B cell (primary cell): ENCODE data around the gene ZDHHC1. TPM values are rescaled to one million over a fixed set of nuclear protein-coding genes. Genes with fewer than 3 reads are reported as not detected.

Source experiments
- ATAC-seq: fragments of 200-7000 bp; cut with Tn5 transposase; one replicate; pipeline ENCODE4 v1.10.0; 2021; ENCODE audit warnings: low read depth, mild to moderate bottlenecking, moderate number of reproducible peaks, moderate library complexity
- CTCF ChIA-PET: fragments of 350-600 bp; sonication (Branson Sonifier 250); formaldehyde crosslinking; loops from one replicate; lab custom pipeline; 2021; ENCODE audit warnings: antibody characterized with exemption, inconsistent platforms; lab: Charles Lee
- POLR2A ChIA-PET: fragments of 350-600 bp; sonication (Branson Sonifier 250); formaldehyde crosslinking; loops from one replicate; lab custom pipeline; 2021; ENCODE audit warnings: antibody characterized with exemption; lab: Charles Lee
- DNase-seq: peaks from one replicate; pipeline ENCODE4 v3.0.0; 2013
- H2AFZ ChIP-seq: 2 replicates; pipeline ENCODE4 v1.6.1; 2012; ENCODE audit warnings: mild to moderate bottlenecking, low read depth, low read length; ENCODE audit not compliant: insufficient read depth, poor library complexity, severe bottlenecking
- H3K27ac ChIP-seq, 2 donors: 1 replicate in 1 of 2; 2 replicates in 1 of 2; pipeline ENCODE4 v1.5.1; 2012 to 2013; ENCODE audit warnings: low read length in 2 of 2, mild to moderate bottlenecking in 2 of 2, moderate library complexity in 1 of 2
- H3K27me3 ChIP-seq, 4 experiments: fragments of 200-600 bp in 1 of 4; sonication (generic) in 1 of 4; replicated peaks in 1 of 4; 1 replicate in 2 of 4; 2 replicates in 2 of 4; pipeline versions ENCODE4 v1.6.1 to v1.7.0; 2013 to 2016; ENCODE audit warnings: low read length in 3 of 4, mild to moderate bottlenecking in 2 of 4, mixed read lengths in 1 of 4, moderate library complexity in 1 of 4; ENCODE audit not compliant: insufficient read depth in 4 of 4, control insufficient read depth in 3 of 4; ENCODE audit errors: control extremely low read depth in 1 of 4
- H3K36me3 ChIP-seq, 2 experiments: replicated peaks in 1 of 2; 1 replicate in 1 of 2; 2 replicates in 1 of 2; pipeline versions ENCODE4 v1.6.1 to v1.7.1; 2013; ENCODE audit warnings: low read length in 1 of 2; ENCODE audit not compliant: insufficient read depth in 2 of 2, control insufficient read depth in 1 of 2; ENCODE audit errors: control extremely low read depth in 1 of 2, extremely low read depth in 1 of 2
- H3K4me1 ChIP-seq, 2 donors: fragments of 200-600 bp in 1 of 2; sonication (generic) in 1 of 2; 1 replicate in 1 of 2; 2 replicates in 1 of 2; pipeline versions ENCODE4 v1.5.1 to v1.6.1; 2013 to 2017; ENCODE audit warnings: low read length in 2 of 2; ENCODE audit not compliant: control insufficient read depth in 2 of 2, insufficient read depth in 2 of 2
- H3K4me2 ChIP-seq: replicated peaks from 2 replicates; pipeline ENCODE3; 2012; ENCODE audit warnings: mild to moderate bottlenecking, low read depth, low read length; ENCODE audit not compliant: poor library complexity, severe bottlenecking
- H3K4me3 ChIP-seq, 5 experiments: fragments of 200-600 bp in 1 of 5; sonication (generic) in 1 of 5; 1 replicate in 3 of 5; 2 replicates in 2 of 5; pipeline versions ENCODE4 v1.5.1 to v1.7.0; 2011 to 2016; ENCODE audit warnings: low read length in 4 of 5, mild to moderate bottlenecking in 4 of 5, low read depth in 2 of 5, control low read depth in 1 of 5, moderate library complexity in 1 of 5; ENCODE audit not compliant: insufficient read depth in 1 of 5; ENCODE audit errors: control extremely low read depth in 1 of 5, extremely low read depth in 1 of 5
- H3K79me2 ChIP-seq: fragments of 200-600 bp; sonication (generic); one replicate; pipeline ENCODE4 v1.6.0; 2016; ENCODE audit warnings: low read length; ENCODE audit not compliant: control insufficient read depth, insufficient read depth
- H3K9ac ChIP-seq: fragments of 200-600 bp; sonication (generic); 2 replicates; pipeline ENCODE4 v1.6.1; 2017; ENCODE audit warnings: mild to moderate bottlenecking, low read length, moderate library complexity
- H3K9me3 ChIP-seq, 3 donors: one replicate each; pipeline versions ENCODE4 v1.6.1 to v1.7.1; 2013; ENCODE audit warnings: low read length in 2 of 3; ENCODE audit not compliant: control insufficient read depth in 2 of 3, insufficient read depth in 1 of 3; ENCODE audit errors: control extremely low read depth in 1 of 3
- H4K20me1 ChIP-seq: 2 replicates; pipeline ENCODE4 v1.6.0; 2012; ENCODE audit warnings: mild to moderate bottlenecking, low read length; ENCODE audit not compliant: insufficient read depth, control insufficient read depth, poor library complexity, severe bottlenecking
- H3K27ac Mint-ChIP-seq: one replicate; pipeline ENCODE4 v1.8.0; 2021; ENCODE audit warnings: mixed read lengths
- H3K27me3 Mint-ChIP-seq: one replicate; pipeline ENCODE4 v1.8.0; 2021; ENCODE audit warnings: mixed read lengths
- H3K4me1 Mint-ChIP-seq: one replicate; pipeline ENCODE4 v1.8.0; 2021; ENCODE audit warnings: mixed read lengths
- H3K4me3 Mint-ChIP-seq: one replicate; pipeline ENCODE4 v1.8.0; 2021; ENCODE audit warnings: mixed read lengths
- H3K9me3 Mint-ChIP-seq: one replicate; pipeline ENCODE4 v1.8.0; 2022; ENCODE audit warnings: mixed read lengths; ENCODE audit not compliant: insufficient read depth
- CTCF ChIP-seq: fragments of 200-600 bp; IDR thresholded peaks from one replicate; pipeline ENCODE4 v1.8.0; 2022; ENCODE audit warnings: antibody characterized with exemption, mild to moderate bottlenecking
- EZH2 ChIP-seq: IDR thresholded peaks from 2 replicates; pipeline ENCODE4 v1.6.1; 2012; ENCODE audit warnings: borderline replicate concordance, low read depth, mild to moderate bottlenecking, moderate library complexity, low read length; ENCODE audit not compliant: insufficient read depth, poor library complexity, severe bottlenecking
- WGBS: methylation state at CpG from one replicate; pipeline ENCODE4 v1.1.5; 2013; ENCODE audit warnings: missing lambda C conversion rate; ENCODE audit not compliant: insufficient coverage; 5-methylcytosine and 5-hydroxymethylcytosine counted together
- intact Hi-C: fragments of 100-400 bp; cut with micrococcal nuclease; formaldehyde crosslinking; loops from one replicate; pipeline ENCODE4 v1.10.0; 2022
- polyA plus RNA-seq: library from polyadenylated mRNA; depleted of rRNA; stranded (reverse); fragments of >200 nt; gene quantifications from 2 replicates; pipeline ENCODE4 v1.2.3, GENCODE V29; 2012
- total RNA-seq, 2 donors: library from RNA; stranded (reverse); fragments of 120-200 nt in 1 of 2; gene quantifications; 1 replicate in 1 of 2; 2 replicates in 1 of 2; pipeline versions ENCODE4 v1.2.3 to v1.2.4, GENCODE V29; 2013 to 2022

ZDHHC1 gene
- total and polyA plus RNA-seq, 2 donors (not counting 1 experiment from before 2014, with no cell fraction given) = 0.58 to 2.8 TPM

- TF ChIP-seq EZH2 (no peak), CTCF (no peak)
- DNase-seq = no peak
- ChIA-PET POLR2A (no interaction called here), CTCF (interaction anchor here (1.0 to 1.3 kb wide), 2 partner anchors 10 to 27 kb away, joined by 4 read pairs; no protein-coding TSS in a partner anchor)
- Histone ChIP-seq H3K4me1 (peaks cover 7 to 14% of the 10 kb centered on the region in 2 donors), H3K27me3 (no peaks in the 10 kb centered on the region), H4K20me1 (peaks cover 19% of the 10 kb centered on the region), H3K4me3 (no peak overlapping the region), H3K4me2 (no peak overlapping the region), H2AFZ (no peak overlapping the region), H3K9ac (no peak overlapping the region), H3K36me3 (peaks cover 0 to 53% of the 10 kb centered on the region in 2 experiments), H3K27ac (no peak overlapping the region), H3K9me3 (no peaks in the 10 kb centered on the region), H3K79me2 (no peaks in the 10 kb centered on the region)
- ATAC-seq = no peak
- no peaks in the 10 kb centered on the region for H3K27me3 Mint-ChIP-seq
- H3K4me1 Mint-ChIP-seq = peaks cover 20% of the 10 kb centered on the region
- intact Hi-C loops = no loop called here
- no peak overlapping the region for H3K27ac Mint-ChIP-seq
- H3K9me3 Mint-ChIP-seq = no peaks in the 10 kb centered on the region
- 93% methylated on average over 12 of the region's 20 CpGs for WGBS
- H3K4me3 Mint-ChIP-seq = no peak overlapping the region
These were observed 22.0 kb upstream of the ZDHHC1 start for GRCh38 chr16:67438098-67438791.

DNA sequence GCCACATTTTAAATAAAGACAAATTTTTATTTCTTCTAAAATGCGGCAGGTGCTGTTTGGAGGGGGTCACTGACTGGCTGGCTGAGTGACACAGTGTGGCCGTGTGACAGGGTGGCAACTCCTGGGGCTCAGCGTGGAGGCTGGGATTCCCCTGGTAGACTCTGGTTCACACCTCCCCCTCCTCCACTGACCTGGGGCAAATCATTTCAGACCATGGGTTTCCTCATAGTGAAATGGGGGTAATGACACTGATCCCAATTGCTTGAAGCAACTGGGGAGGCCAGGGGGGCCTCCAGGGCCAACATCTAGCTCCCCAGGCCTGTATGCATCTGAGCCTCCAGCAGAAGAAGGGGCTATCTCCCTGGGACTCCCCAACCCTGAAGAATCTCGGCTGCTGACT lies 21.2 kb upstream of the ZDHHC1 start:
- H3K79me2 ChIP-seq = no peaks in the 10 kb centered on the region
- H3K27ac ChIP-seq = no peak overlapping the region
- no peaks in the 10 kb centered on the region for H3K27me3 ChIP-seq
- Mint-ChIP-seq H3K4me3 (no peak overlapping the region), H3K4me1 (peaks cover 25% of the 10 kb centered on the region), H3K27me3 (peaks cover 1% of the 10 kb centered on the region), H3K9me3 (no peaks in the 10 kb centered on the region), H3K27ac (no peak overlapping the region)
- no peak overlapping the region for H3K9ac ChIP-seq
- no peak overlapping the region for H2AFZ ChIP-seq
- intact Hi-C loops = no loop called here
- peaks cover 12% of the 10 kb centered on the region for H4K20me1 ChIP-seq
- CTCF ChIA-PET = interaction anchor here (1.3 kb wide), 1 partner anchor 28 kb away, joined by 4 read pairs; no protein-coding TSS in a partner anchor
- 83% methylated on average over 1 of the region's 4 CpGs for WGBS
- POLR2A ChIA-PET = no interaction called here
- peaks cover 7 to 18% of the 10 kb centered on the region in 2 donors for H3K4me1 ChIP-seq
- no peak overlapping the region for H3K4me2 ChIP-seq
- no peaks in the 10 kb centered on the region for H3K9me3 ChIP-seq
- ATAC-seq = no peak
- TF ChIP-seq CTCF = no peak
- no peak for TF ChIP-seq EZH2
- H3K4me3 ChIP-seq = no peak overlapping the region
- peaks cover 0 to 45% of the 10 kb centered on the region in 2 experiments for H3K36me3 ChIP-seq
- no peak for DNase-seq
